Mucosa of descending colon (tissue), 3 donors: ENCODE measurements around the gene SLC25A29. TPM values are rescaled to one million over a fixed set of nuclear protein-coding genes. Genes with fewer than 3 reads are reported as not detected.
A peak's percentile ranks its signal among the peaks of the same experiment; 100 is the strongest.

Source experiments
- ATAC-seq: fragments of 200-7000 bp; cut with Tn5 transposase; one replicate; pipeline ENCODE4 v1.9.1; 2020; ENCODE audit warnings: mild to moderate bottlenecking, moderate library complexity
- DNase-seq, 3 donors: peaks; one replicate each; pipeline ENCODE4 v3.0.0-alpha.2; 2020
- H3K36me3 ChIP-seq: fragments of 200-600 bp; one replicate; pipeline ENCODE4 v1.8.0; 2021; ENCODE audit warnings: low read depth, mild to moderate bottlenecking
- H3K4me1 ChIP-seq: fragments of 200-600 bp; one replicate; pipeline ENCODE4 v1.8.0; 2021; ENCODE audit warnings: low read depth, mild to moderate bottlenecking
- H3K4me3 ChIP-seq: fragments of 200-600 bp; one replicate; pipeline ENCODE4 v1.8.0; 2021; ENCODE audit warnings: mild to moderate bottlenecking
- H3K9me3 ChIP-seq: fragments of 200-600 bp; one replicate; pipeline ENCODE4 v1.8.0; 2021; ENCODE audit warnings: mild to moderate bottlenecking
- CTCF ChIP-seq: fragments of 200-600 bp; IDR thresholded peaks from one replicate; pipeline ENCODE4 v1.8.0; 2022; ENCODE audit warnings: antibody characterized with exemption, mild to moderate bottlenecking
- intact Hi-C, 2 donors: fragments of 100-400 bp; cut with DNase I in 1 of 2; cut with micrococcal nuclease in 1 of 2; formaldehyde crosslinking; loops; one replicate each; pipeline versions ENCODE4 v1.11.0 to v1.11.1; 2022; cut with DNase I, micrococcal nuclease
- total RNA-seq, 3 donors: library from RNA; stranded (reverse); fragmentation: NEBNext Ultra II Directional in 2 of 3; extraction: Animal tissue kit (Norgen Biotek cat#: 25700) in 2 of 3; gene quantifications; one replicate each; pipeline versions ENCODE4 v1.2.1 to v1.2.4, GENCODE V29; 2021 to 2023
- donor health status: DM: no; HTN: no; CAD: no; lungs with moderate emphysema.
- donor health status: DM: no; HTN: no; CAD: no.
- donor health status: DM: no; HTN: yes; CAD: no.

The SLC25A29 gene
- total RNA-seq, 3 donors from 2014 or later = 19.6 to 28.2 (median 28.1) TPM

- H3K4me3 ChIP-seq = no peak overlapping the region
- no peaks in the 10 kb centered on the region for H3K9me3 ChIP-seq
- H3K36me3 ChIP-seq = no peaks in the 10 kb centered on the region
- DNase-seq = no peak
- no peak for ATAC-seq
- peaks cover 4% of the 10 kb centered on the region for H3K4me1 ChIP-seq
- TF ChIP-seq CTCF = no peak
- intact Hi-C loops = no loop called here
Observed at GRCh38 chr14:100329233-100330006, 23.2 kb upstream of the SLC25A29 start.

GRCh38 chr14:100328495-100329163, 22.4 kb upstream of the SLC25A29 start:
- ATAC-seq (peak; percentile 84), DNase-seq (peak; percentile 66 to 77 (median 74))
- TF ChIP-seq CTCF = no peak
- Histone ChIP-seq H3K36me3 (no peaks in the 10 kb centered on the region), H3K9me3 (no peaks in the 10 kb centered on the region), H3K4me3 (no peak overlapping the region), H3K4me1 (peaks cover 4% of the 10 kb centered on the region)
- intact Hi-C loops = no loop called here

GRCh38 chr14:100327128-100327527, 20.9 kb upstream of the SLC25A29 start:
- no peak for DNase-seq
- no peak for TF ChIP-seq CTCF
- Histone ChIP-seq H3K4me1 (peaks cover 4% of the 10 kb centered on the region), H3K4me3 (no peak overlapping the region), H3K9me3 (no peaks in the 10 kb centered on the region), H3K36me3 (no peaks in the 10 kb centered on the region)
- no peak for ATAC-seq
- intact Hi-C loops = no loop called here

GRCh38 chr14:100325958-100326357, 19.7 kb upstream of the SLC25A29 start:
- Histone ChIP-seq H3K4me3 (no peak overlapping the region), H3K36me3 (no peaks in the 10 kb centered on the region), H3K9me3 (no peaks in the 10 kb centered on the region), H3K4me1 (peaks cover 4% of the 10 kb centered on the region)
- ATAC-seq (no peak), DNase-seq (no peak)
- intact Hi-C loops = no loop called here
- no peak for TF ChIP-seq CTCF

GRCh38 chr14:100325231-100325632, 19.0 kb upstream of the SLC25A29 start:
- ATAC-seq (no peak), DNase-seq (no peak)
- Histone ChIP-seq H3K9me3 (no peaks in the 10 kb centered on the region), H3K36me3 (no peaks in the 10 kb centered on the region), H3K4me1 (peaks cover 4% of the 10 kb centered on the region), H3K4me3 (no peak overlapping the region)
- TF ChIP-seq CTCF = no peak
- intact Hi-C loops = no loop called here
